T-helper 2 cell treated with Interferon-gamma antibody and Interleukin-4, amounts not matched to agents 5 μg/mL and 100 μg/mL, for 36 hours (primary cell): ENCODE results near the gene CD300LB.
A peak's percentile ranks its signal among the peaks of the same experiment; 100 is the strongest.
"Not testable (repeated sequence)": the region's sequence is repeated elsewhere in the genome, so short reads cannot be mapped to it uniquely, and the experiment has no call there.

Source experiments
- DNase-seq: peaks from one replicate; pipeline ENCODE4 v3.0.0; 2021; ENCODE audit warnings: low spot score
- H3K27ac Mint-ChIP-seq: one replicate; pipeline ENCODE4 v1.8.0; 2021; ENCODE audit warnings: mild to moderate bottlenecking, mixed read lengths
- H3K27me3 Mint-ChIP-seq: one replicate; pipeline ENCODE4 v1.8.0; 2021; ENCODE audit warnings: low read depth, mixed read lengths
- H3K36me3 Mint-ChIP-seq: one replicate; pipeline ENCODE4 v1.8.0; 2021; ENCODE audit warnings: low read depth, mixed read lengths
- H3K4me1 Mint-ChIP-seq: one replicate; pipeline ENCODE4 v1.8.0; 2021; ENCODE audit warnings: low read depth, mixed read lengths
- H3K4me3 Mint-ChIP-seq: one replicate; pipeline ENCODE4 v1.8.0; 2022; ENCODE audit warnings: mild to moderate bottlenecking, moderate library complexity, mixed read lengths
- H3K9me3 Mint-ChIP-seq: one replicate; pipeline ENCODE4 v1.8.0; 2021; ENCODE audit warnings: mixed read lengths

The CD300LB gene

GRCh38 chr17:74531231-74531761 is at the start of gene CD300LB:
Gene CD300LB (minus strand): TSS chr17:74531475. CDS start chr17:74531350, 125 bp downstream.
- H3K4me3 Mint-ChIP-seq: no peak within 1 kb of the TSS
- no peak within 1 kb of the TSS for H3K27ac Mint-ChIP-seq
- peaks cover 8% of the 10 kb centered on the region for H3K4me1 Mint-ChIP-seq
- DNase-seq: no peak
- H3K36me3 Mint-ChIP-seq: no peaks in the 10 kb centered on the region
- H3K27me3 Mint-ChIP-seq: peaks cover 34% of the 10 kb centered on the region
- no peaks in the 10 kb centered on the region for H3K9me3 Mint-ChIP-seq

GRCh38 chr17:74579900-74580299 is 48.6 kb upstream of the CD300LB start:
- Mint-ChIP-seq H3K27me3 (peaks cover 15% of the 10 kb centered on the region), H3K27ac (no peak overlapping the region), H3K36me3 (no peaks in the 10 kb centered on the region)

DNA sequence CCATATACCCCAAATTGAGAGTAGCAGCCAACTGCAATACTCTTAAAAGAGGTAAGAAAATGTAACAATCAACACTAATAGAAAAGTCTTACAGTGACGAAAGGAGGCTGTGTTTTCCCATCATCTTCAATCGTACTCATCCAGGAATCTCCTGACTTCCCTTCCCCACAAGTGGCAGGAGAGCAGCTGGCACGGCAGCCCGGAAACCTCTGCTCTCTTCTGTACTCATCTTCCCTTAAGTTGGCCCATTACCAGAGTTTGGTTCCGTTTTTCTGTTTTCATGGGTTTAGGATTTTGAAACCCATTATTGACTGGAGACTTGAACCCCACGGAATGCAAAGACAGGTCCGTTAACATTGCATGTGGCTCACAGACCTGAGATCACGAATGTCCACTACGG is 47.7 kb upstream of the CD300LB start:
- H3K27me3 Mint-ChIP-seq: peaks cover 18% of the 10 kb centered on the region
- no peak overlapping the region for H3K4me3 Mint-ChIP-seq
- no peaks in the 10 kb centered on the region for H3K9me3 Mint-ChIP-seq
- no peak for DNase-seq
- no peaks in the 10 kb centered on the region for H3K36me3 Mint-ChIP-seq
- no peak overlapping the region for H3K27ac Mint-ChIP-seq
- H3K4me1 Mint-ChIP-seq: peaks cover 10% of the 10 kb centered on the region

More at GRCh38 chr17:74579900-74580299, 48.6 kb upstream of the CD300LB start:
- no peak overlapping the region for H3K4me3 Mint-ChIP-seq
- peaks cover 10% of the 10 kb centered on the region for H3K4me1 Mint-ChIP-seq
- no peaks in the 10 kb centered on the region for H3K9me3 Mint-ChIP-seq
- no peak for DNase-seq

- no peaks in the 10 kb centered on the region for H3K9me3 Mint-ChIP-seq
- H3K4me3 Mint-ChIP-seq: no peak overlapping the region
- peaks cover 25% of the 10 kb centered on the region for H3K27me3 Mint-ChIP-seq
- peaks cover 4% of the 10 kb centered on the region for H3K4me1 Mint-ChIP-seq
- no peak overlapping the region for H3K27ac Mint-ChIP-seq
- H3K36me3 Mint-ChIP-seq: no peaks in the 10 kb centered on the region
- no peak for DNase-seq
Observed at GRCh38 chr17:74574489-74575142, 43.3 kb upstream of the CD300LB start.

- not testable (repeated sequence) for H3K4me3 Mint-ChIP-seq, H3K9me3 Mint-ChIP-seq, H3K36me3 Mint-ChIP-seq, H3K4me1 Mint-ChIP-seq, H3K27ac Mint-ChIP-seq, DNase-seq
- H3K27me3 Mint-ChIP-seq: peaks cover 33% of the 10 kb centered on the region
Observed at GRCh38 chr17:74573635-74574034, 42.4 kb upstream of the CD300LB start.

GRCh38 chr17:74573169-74573568 is 41.9 kb upstream of the CD300LB start:
- no peak for DNase-seq
- Mint-ChIP-seq H3K27ac (no peak overlapping the region), H3K4me3 (no peak overlapping the region), H3K4me1 (peaks cover 9% of the 10 kb centered on the region), H3K27me3 (peaks cover 37% of the 10 kb centered on the region), H3K9me3 (no peaks in the 10 kb centered on the region), H3K36me3 (no peaks in the 10 kb centered on the region)

- DNase-seq: no peak
- Mint-ChIP-seq H3K27me3 (peaks cover 41% of the 10 kb centered on the region), H3K4me3 (no peak overlapping the region), H3K9me3 (no peaks in the 10 kb centered on the region), H3K27ac (no peak overlapping the region), H3K4me1 (peaks cover 9% of the 10 kb centered on the region), H3K36me3 (no peaks in the 10 kb centered on the region)
Observed at GRCh38 chr17:74571621-74572270, 40.5 kb upstream of the CD300LB start.

GRCh38 chr17:74569020-74570003 is 38.0 kb upstream of the CD300LB start:
- peaks cover 29% of the 10 kb centered on the region for H3K27me3 Mint-ChIP-seq
- H3K27ac Mint-ChIP-seq: no peak overlapping the region

GRCh38 chr17:74568106-74568873 is 37.0 kb upstream of the CD300LB start:
- Mint-ChIP-seq H3K4me3 (no peak overlapping the region), H3K4me1 (peaks cover 9% of the 10 kb centered on the region), H3K27ac (no peak overlapping the region), H3K9me3 (no peaks in the 10 kb centered on the region), H3K27me3 (peaks cover 26% of the 10 kb centered on the region), H3K36me3 (no peaks in the 10 kb centered on the region)
- DNase-seq: no peak

More at GRCh38 chr17:74569020-74570003, 38.0 kb upstream of the CD300LB start:
- Mint-ChIP-seq H3K4me1 (peaks cover 9% of the 10 kb centered on the region), H3K9me3 (no peaks in the 10 kb centered on the region), H3K4me3 (no peak overlapping the region), H3K36me3 (no peaks in the 10 kb centered on the region)
- DNase-seq: peak; percentile 26

- Mint-ChIP-seq H3K36me3 (no peaks in the 10 kb centered on the region), H3K9me3 (no peaks in the 10 kb centered on the region), H3K4me3 (no peak within 1 kb of the TSS), H3K27ac (no peak within 1 kb of the TSS), H3K27me3 (peaks cover 22% of the 10 kb centered on the region), H3K4me1 (peaks cover 9% of the 10 kb centered on the region)
- no peak for DNase-seq
Observed at GRCh38 chr17:74567397-74567796, 36.1 kb upstream of the CD300LB start, which contains the start of gene CD300H. Gene CD300H (minus strand): TSS chr17:74567509.

DNA sequence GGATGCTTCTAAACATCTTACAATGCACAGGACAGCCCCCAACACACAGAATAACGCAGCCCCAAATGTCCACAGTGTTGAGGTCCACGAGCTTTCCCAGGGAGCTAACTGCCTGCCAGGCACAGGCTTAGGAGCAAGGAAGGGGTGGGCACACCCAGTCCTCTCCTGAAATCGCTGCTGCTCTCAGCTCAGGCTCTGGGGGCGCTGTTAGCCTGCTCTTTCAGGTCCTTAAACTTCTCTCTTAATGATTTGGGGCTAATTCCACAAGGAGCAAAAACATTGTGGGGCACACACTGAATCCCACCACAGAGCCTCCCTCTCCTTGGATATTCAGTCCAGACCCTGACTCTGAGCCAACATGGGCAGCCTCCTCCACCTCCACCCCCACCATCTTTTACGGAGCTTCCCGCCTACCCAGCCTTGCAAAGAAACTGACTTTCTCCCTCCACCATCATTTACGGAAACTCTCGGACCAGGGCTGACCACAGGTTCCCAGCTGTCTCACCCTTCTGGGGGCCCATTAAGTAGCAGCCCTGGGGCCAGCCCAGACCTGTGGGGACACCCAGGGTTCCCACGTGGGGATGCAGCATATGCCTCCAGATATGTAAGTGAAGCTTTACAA is 35.0 kb upstream of the CD300LB start:
- H3K9me3 Mint-ChIP-seq: no peaks in the 10 kb centered on the region
- no peak overlapping the region for H3K27ac Mint-ChIP-seq
- H3K27me3 Mint-ChIP-seq: peaks cover 25% of the 10 kb centered on the region
- H3K4me1 Mint-ChIP-seq: peaks cover 9% of the 10 kb centered on the region
- no peaks in the 10 kb centered on the region for H3K36me3 Mint-ChIP-seq
- no peak for DNase-seq
- no peak overlapping the region for H3K4me3 Mint-ChIP-seq

DNA sequence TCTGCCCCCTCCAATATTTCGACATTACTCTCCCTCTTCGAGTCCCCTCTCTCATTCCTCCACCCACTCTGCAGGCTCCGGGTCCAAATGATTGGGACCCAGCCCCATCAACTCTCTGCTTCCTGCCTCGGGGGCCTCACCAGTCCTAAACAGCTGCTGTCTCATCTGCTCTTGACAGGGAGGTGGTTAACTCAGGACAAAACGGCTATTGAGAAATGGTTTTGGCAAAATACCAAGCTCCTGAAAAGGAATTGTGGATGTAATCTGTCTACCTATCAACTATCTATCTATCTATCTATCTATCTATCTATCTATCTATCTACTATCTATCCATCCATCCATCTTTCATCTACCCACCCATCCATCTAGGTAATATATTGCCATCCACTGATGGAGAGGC is 33.9 kb upstream of the CD300LB start:
- Mint-ChIP-seq H3K4me3 (no peak overlapping the region), H3K9me3 (no peaks in the 10 kb centered on the region), H3K27ac (no peak overlapping the region), H3K36me3 (no peaks in the 10 kb centered on the region), H3K27me3 (peaks cover 27% of the 10 kb centered on the region), H3K4me1 (peaks cover 9% of the 10 kb centered on the region)
- DNase-seq: no peak

- Mint-ChIP-seq H3K36me3 (no peaks in the 10 kb centered on the region), H3K4me1 (peaks cover 10% of the 10 kb centered on the region), H3K9me3 (no peaks in the 10 kb centered on the region), H3K4me3 (no peak overlapping the region), H3K27ac (no peak overlapping the region), H3K27me3 (peaks cover 14% of the 10 kb centered on the region)
- no peak for DNase-seq
Observed at GRCh38 chr17:74563358-74563757, 32.1 kb upstream of the CD300LB start.
